Stimulated activated CD4-positive, alpha-beta T cell treated with anti-CD3 and anti-CD28 coated beads, Interleukin-15, amount 100 ng/mL, for 24 hours (primary cell): ENCODE data around the gene CRYBA4.
"Not testable (repeated sequence)": the region's sequence is repeated elsewhere in the genome, so short reads cannot be mapped to it uniquely, and the experiment has no call there.

Experiments used
- DNase-seq: peaks from one replicate; pipeline ENCODE4 v3.0.0-alpha.2; 2020

Gene CRYBA4

GRCh38 chr22:26597480-26597879 lies 24.3 kb upstream of the CRYBA4 start:
- no peak for DNase-seq

GRCh38 chr22:26599505-26599904 lies 22.3 kb upstream of the CRYBA4 start:
- DNase-seq, result no peak

GRCh38 chr22:26601726-26602125 lies 20.0 kb upstream of the CRYBA4 start:
- no peak for DNase-seq

DNA sequence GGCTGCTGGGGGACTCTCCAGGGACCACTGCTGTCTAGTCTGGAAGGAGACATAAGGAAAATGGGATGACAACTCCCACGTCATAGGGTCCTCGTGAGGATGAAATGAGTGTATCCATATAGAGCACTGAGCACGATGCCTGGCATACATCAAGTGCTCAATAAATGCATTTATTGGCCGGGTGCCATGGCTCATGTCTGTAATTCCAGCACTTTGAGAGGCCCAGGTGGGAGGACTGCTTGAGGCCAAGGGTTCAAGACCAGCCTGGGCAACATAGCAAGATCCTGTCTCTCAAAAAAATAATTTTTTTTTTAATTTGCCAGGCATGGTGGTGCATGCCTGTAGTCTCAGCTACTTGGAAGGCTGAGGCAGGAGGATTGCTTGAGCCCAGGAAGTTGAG lies 19.6 kb upstream of the CRYBA4 start:
- DNase-seq, result no peak

DNA sequence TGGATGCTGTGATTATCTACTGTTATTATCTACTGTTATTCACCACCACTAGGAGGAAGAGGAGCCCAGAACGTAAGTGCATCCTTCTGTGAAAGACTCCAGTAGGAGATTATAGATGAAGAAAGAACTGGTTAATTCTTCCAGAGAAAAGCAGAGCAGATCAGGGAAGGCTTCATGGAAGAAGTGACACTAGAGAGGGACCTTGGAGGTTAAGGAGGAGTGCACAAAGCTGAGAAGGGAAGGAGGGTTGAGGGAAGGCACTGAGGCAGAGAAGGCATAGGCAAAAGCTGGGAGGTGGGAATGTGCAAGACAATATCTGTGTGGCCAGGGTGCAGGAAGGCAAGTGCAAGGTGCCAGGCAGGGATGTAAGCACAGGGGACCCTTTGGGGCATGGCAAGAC lies 17.4 kb upstream of the CRYBA4 start:
- no peak for DNase-seq

GRCh38 chr22:26606611-26607010 lies 15.2 kb upstream of the CRYBA4 start:
- DNase-seq, result no peak

GRCh38 chr22:26608129-26608528 lies 13.6 kb upstream of the CRYBA4 start:
- no peak for DNase-seq

- no peak for DNase-seq
These were observed 12.5 kb upstream of the CRYBA4 start for GRCh38 chr22:26609287-26609686.

- DNase-seq, result peak; percentile 66
These were observed 11.4 kb upstream of the CRYBA4 start for GRCh38 chr22:26610072-26610958.

DNA sequence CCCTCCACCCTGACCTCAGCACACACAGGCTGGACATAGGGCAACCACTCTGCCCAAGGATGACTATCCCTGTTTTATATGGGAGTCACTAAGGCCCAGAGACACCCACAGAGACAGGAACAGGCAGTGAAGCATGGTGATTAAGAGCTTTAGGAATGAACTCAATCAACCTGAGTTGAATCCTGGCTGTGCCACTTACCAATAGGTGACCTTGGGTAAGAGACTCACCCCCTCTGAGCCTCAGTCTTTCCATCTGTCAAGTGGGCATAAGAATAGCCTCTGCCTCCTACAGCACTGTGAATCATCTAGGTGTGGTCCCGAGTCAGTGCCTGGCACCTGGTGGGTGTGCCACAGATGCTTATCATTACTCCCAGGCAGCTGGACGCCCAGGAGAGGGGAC lies 10.8 kb upstream of the CRYBA4 start:
- no peak for DNase-seq

- DNase-seq, result no peak
These were observed 9.1 kb upstream of the CRYBA4 start for GRCh38 chr22:26612652-26613051.

GRCh38 chr22:26613753-26614152 lies 8.0 kb upstream of the CRYBA4 start:
- DNase-seq, result not testable (repeated sequence)

GRCh38 chr22:26614322-26614721 lies 7.4 kb upstream of the CRYBA4 start:
- DNase-seq, result no peak

GRCh38 chr22:26615149-26615548 lies 6.6 kb upstream of the CRYBA4 start:
- DNase-seq, result no peak

- DNase-seq, result no peak
These were observed 5.8 kb upstream of the CRYBA4 start for GRCh38 chr22:26615830-26616435.

DNA sequence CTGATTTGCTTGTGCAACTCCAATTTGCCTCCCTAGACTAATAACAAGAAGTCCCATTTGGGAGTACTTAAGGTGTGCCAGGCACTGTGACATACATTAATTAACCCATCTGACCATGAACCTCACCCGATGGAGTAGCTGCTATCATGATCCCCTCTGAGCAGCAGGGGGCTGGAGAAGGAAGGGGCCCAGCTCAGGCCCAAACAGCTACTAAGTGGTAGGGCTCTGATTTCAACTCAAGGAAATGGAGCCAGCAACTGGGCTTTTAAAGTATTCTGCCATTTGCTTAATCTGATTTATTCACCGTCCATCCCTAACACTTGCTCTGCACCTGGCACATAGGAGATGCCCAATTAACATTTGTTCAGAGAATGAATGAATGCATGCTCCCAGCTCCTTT lies 5.1 kb upstream of the CRYBA4 start:
- DNase-seq, result no peak

DNA sequence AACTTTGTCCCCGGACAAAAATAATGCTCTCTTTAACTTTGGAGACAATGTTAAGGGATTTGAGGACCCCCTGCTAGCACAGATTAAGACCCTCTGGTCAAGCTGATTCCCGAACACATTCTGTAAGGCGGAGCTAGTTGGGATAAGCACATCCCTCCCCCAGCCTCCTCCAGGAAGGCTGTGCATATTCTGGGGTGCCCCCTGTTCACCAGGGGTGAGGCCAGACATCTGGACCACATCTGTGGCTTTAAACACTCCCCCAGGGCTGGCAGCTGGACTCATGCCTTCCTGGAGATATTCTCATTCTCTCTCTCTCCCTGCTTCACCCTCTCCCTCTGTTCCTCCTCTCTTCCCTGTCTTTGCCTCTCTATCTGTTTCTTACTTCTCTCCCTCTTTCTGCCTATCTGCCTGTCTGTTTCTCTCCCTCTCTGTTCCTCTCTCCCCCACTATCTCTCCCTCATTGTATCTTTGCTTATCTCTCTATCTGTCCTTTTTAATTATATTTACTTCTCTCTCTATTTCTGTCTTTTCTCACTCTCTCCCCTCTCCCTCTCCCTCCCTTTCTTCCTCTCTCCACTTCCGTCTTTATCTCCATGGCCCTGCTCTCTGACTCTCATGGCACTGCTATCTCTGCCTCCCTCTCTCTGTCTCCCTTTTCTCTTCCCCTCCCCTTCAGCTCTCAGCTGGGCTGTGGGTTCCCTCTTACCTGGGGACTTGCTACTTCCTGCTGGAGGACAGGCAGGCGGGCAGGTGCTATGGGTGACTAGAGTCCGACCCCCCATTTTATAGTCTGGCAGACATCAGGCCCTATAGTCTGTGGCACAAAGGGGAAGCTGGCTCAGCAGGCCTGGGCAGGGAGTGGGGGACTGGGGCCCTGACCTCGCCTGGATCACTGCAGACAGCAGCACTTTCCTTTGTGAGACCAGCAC lies 4.2 kb upstream of the CRYBA4 start, which contains the start of gene CRYBB1:
Gene CRYBB1, minus strand, starts transcription at position 757 of the 929 bp plus-strand sequence. CDS start 1,708 bp downstream, outside the sequence.
- DNase-seq, result no peak

GRCh38 chr22:26618455-26618854 lies 3.3 kb upstream of the CRYBA4 start:
- no peak for DNase-seq

DNA sequence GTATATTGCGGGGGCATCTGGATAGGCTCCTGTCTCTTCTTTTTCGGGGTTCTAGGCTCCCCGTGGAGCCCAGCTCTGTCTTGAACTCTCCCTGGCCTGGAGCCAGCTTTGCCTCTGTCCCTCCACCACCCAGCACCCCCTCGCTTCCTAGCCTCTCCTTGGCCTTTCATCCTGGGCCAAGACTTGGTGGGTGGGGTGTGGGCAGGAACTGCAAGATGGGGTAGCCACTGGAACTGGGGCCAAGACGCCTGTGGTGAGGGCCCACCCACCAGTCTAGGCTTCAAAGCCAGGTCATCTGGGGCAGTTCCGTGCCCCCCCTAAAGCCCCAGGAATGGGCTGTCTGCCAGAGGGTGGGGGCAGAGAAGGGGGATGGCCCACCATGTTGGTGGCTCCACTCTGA lies 2.3 kb upstream of the CRYBA4 start:
- no peak for DNase-seq

DNA sequence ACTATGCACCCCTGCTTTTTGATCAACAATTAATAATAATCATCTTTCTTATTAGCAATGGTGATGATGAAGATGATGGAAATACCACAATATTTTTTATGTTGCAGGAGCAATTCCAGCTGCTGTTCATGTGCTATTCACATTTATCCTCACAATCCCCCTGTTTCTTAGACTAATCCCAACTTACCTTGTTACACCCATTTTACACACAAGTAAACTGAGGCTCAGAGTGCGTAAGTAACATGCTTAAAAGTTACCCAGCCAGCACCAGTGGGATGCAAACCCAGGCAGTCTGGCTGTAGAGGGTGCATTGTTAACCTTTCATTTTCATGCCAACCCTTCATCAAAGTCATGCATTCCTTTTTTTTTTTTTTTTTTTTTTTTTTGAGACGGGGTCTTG lies 1.6 kb upstream of the CRYBA4 start:
- DNase-seq, result no peak

DNA sequence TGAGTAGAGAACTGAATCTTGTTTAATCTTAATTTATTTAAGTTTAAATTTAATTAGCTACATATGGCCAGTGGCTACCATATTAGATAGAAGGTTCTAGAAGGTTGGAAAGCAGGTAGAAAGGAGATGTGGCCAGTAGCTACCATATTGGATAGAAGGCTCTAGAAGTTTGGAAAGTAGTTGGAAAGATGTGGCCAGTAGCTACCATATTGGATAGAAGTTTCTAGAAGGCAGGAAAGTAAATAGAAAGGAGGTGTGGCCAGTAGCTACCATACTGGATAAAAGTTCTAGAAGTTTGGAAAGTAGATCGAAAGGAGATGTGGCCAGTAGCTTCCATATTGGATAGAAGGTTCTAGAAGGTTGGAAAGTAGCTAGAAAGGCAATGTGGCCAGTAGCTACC lies 2.2 kb downstream of the CRYBA4 start:
- no peak for DNase-seq

- no peak for DNase-seq
These were observed 3.0 kb downstream of the CRYBA4 start for GRCh38 chr22:26624803-26625202.
